ENCODE data around the gene FOXM1.
A peak's percentile ranks its signal among the peaks of the same experiment; 100 is the strongest.

The FOXM1 gene

DNA sequence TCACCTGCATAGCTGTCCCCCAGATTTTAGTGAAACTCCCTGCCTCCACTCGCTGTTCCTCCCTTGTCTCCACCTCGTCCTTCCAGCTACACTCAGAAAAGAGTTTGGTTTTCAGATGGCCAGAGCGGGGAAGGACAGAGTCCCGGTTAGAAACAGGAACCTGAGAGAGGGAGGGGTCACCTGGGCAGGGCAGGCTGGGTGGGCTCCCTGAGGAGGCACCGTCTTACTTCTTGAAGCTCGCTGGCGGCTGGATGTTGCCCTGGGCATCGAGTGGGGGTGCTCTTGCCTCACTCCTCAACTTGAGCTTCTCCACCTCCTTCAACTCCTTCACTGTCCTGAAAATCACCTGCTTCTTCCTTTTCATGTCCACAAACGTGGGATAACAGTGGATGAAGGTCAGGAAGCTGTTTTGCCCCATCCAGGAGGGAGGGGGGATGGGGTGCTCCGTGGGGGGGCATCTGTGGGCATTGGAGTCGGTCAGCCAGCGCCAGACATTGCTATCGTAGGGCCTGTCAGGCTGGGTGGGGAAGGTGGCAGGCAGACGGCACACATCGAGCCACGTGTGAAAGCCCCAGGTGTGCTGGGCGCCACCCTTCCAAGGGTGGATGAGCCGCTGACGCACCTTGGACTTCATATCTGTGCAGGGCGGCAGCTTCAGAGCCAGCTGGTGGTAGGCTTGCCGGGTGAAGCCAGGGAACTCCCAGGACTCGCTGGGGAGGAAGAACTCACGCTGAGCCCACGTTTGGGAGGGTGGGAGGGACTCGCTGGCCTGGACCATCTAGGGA, 22.1 kb downstream of the FOXM1 start:
- TF ChIP-seq, protein P1, sequence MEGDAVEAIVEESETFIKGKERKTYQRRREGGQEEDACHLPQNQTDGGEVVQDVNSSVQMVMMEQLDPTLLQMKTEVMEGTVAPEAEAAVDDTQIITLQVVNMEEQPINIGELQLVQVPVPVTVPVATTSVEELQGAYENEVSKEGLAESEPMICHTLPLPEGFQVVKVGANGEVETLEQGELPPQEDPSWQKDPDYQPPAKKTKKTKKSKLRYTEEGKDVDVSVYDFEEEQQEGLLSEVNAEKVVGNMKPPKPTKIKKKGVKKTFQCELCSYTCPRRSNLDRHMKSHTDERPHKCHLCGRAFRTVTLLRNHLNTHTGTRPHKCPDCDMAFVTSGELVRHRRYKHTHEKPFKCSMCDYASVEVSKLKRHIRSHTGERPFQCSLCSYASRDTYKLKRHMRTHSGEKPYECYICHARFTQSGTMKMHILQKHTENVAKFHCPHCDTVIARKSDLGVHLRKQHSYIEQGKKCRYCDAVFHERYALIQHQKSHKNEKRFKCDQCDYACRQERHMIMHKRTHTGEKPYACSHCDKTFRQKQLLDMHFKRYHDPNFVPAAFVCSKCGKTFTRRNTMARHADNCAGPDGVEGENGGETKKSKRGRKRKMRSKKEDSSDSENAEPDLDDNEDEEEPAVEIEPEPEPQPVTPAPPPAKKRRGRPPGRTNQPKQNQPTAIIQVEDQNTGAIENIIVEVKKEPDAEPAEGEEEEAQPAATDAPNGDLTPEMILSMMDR (IDR thresholded peaks at IDR 0.05; ENCODE audit: insufficient read depth, missing control alignments): no peak
- no peak for DNase-seq (ENCODE audit: insufficient read length, low spot score)
- FAIRE-seq: no peak

DNA sequence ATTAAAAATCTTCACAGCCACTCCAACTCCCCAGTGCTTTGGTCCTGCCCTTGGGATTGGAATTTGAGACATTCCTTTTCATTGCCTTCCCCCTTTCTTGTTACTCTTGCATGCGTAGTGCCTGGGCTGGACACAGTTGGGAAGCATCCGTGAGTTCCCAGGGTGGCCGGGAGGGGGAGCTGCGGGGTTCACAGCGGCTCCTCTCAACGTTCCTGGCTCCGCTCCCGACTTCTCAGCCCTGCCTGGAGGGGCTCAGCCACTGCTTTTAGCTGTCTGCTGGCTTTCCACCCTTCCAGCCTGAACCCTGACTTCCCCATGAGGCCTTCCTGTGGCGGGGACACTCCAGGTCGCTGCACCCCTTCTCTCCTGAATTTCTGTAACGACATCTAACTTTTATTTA, 23.3 kb downstream of the FOXM1 start:
- TF ChIP-seq, protein P1 (IDR thresholded peaks at IDR 0.05; ENCODE audit: insufficient read depth, missing control alignments): peak; percentile 82
- DNase-seq (ENCODE audit: insufficient read length, low spot score) (peak; percentile 88), FAIRE-seq (no peak)

DNA sequence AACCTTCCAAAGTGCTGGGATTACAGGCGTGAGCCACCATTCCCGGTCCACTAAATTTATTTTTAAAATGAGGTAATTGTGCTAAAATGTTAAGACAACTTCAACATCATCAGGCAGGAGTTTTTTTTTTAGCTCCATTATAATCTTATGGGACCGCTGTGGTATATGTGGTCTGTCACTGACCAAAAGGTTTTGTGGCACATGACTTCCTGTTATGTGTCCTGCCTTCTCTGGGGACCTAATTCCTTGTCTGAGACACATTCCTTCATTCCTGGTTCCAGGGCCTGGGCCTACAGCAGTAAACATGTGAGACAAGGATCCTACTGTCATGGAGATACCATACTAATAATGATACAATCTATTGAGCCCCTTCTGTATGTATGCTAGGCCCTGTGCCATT, 25.0 kb downstream of the FOXM1 start:
- TF ChIP-seq, protein P1 (IDR thresholded peaks at IDR 0.05; ENCODE audit: insufficient read depth, missing control alignments): no peak
- DNase-seq (ENCODE audit: insufficient read length, low spot score) (no peak), FAIRE-seq (no peak)

DNA sequence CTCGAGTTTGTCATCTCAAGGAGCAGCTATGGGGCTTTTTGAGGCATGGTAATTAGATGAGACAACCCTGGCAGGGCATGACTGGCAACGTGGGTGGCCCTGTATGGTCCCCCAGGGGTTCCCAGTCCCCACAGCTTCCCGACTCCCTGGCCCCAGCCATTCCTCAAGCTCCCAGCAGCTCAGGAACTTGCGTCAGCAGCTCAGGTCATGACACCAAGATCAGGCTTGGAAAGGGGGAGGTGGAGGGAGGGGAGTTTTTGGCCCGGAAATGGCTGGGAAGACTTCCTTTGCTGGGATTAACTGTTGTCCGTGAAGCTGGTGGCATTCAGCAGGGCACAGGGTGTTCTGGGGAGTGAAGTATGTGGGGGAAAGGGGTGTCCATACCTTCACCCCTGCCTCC, 31.7 kb downstream of the FOXM1 start:
- TF ChIP-seq, protein P1 (IDR thresholded peaks at IDR 0.05; ENCODE audit: insufficient read depth, missing control alignments): no peak
- DNase-seq (ENCODE audit: insufficient read length, low spot score): no peak
- FAIRE-seq: no peak

DNA sequence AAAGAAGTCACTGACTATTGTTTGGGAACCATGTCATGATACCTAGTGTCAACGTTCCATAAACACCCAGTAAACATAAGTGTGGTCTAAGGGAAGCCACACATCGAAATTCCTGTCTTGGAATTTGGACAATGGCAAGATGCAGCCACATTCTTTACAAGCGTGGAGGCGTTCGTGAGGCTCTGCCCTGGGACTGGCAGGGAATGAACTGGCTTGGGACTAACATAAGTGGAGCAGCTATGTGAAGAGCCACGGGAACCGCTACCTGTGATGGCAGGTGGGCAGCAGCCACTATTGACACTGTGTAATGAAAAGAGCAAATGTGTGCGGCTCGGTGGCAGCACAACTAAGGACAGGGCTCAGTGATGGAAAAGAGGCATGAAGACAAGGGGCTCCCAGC, 32.2 kb downstream of the FOXM1 start:
- FAIRE-seq: no peak
- TF ChIP-seq, protein P1 (IDR thresholded peaks at IDR 0.05; ENCODE audit: insufficient read depth, missing control alignments): no peak
- no peak for DNase-seq (ENCODE audit: insufficient read length, low spot score)

DNA sequence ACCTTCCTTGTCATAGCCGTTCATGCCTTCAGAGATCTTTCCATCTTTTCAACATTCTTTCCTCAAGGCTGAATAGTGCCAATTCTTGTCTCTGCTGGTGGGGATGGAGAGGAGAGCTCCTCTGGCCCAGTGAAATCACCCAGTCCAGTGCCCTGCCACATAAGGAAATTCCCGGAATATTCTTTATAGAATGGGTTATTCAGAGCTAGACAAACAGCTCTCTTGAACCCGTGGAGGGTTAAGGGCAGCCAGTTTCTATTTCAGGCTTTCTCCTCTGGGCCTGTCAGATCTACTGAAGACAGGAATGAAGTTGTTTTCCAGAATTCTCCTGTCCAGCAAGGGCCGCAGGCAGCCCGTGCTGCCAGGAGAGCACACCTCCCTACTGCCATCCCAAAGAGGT, 34.0 kb downstream of the FOXM1 start:
- FAIRE-seq: no peak
- TF ChIP-seq, protein P1 (IDR thresholded peaks at IDR 0.05; ENCODE audit: insufficient read depth, missing control alignments): no peak

DNA sequence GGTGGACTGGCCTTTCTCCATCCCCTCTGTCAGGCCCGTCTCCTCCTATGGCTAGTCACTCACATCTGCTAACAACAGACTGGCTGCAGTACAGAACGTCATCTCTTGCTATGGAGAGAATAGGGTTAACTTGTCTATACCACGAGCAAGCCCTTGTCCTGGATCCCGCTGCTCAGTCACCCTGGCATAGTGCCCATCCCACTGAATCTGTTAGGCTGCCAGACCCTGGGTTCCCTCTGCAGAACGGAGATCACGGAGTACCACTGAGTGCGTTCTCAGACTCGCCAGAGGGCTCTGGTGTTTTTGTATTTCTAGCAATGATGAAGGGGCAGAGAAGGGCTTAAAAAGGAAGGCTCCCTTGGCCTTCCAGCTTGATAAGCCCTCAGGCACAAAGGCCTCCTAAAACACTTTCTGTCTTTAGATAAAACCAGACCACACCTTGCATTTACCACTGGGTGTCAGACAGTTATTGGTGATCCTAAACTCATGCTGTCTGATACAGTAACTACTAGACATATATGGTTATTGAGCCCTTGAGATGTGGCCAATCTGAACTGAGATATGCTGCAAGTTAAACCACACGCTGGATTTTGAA, 35.8 kb downstream of the FOXM1 start:
- FAIRE-seq: no peak
- TF ChIP-seq, protein P1 (IDR thresholded peaks at IDR 0.05; ENCODE audit: insufficient read depth, missing control alignments): no peak

More for the DNA sequence above, 34.0 kb downstream of the FOXM1 start:
- DNase-seq (ENCODE audit: insufficient read length, low spot score): no peak

More for the DNA sequence above, 35.8 kb downstream of the FOXM1 start:
- no peak for DNase-seq (ENCODE audit: insufficient read length, low spot score)

Measured in D721Med (cell line).